OCI-LY3 (cell line): ENCODE measurements around the gene MAPK12.

Experiments used
- H2AFZ ChIP-seq: fragments of 200-600, 300-600 bp; shearing (Covaris generic); 2 replicates; pipeline ENCODE4 v1.6.0; 2014; ENCODE audit warnings: antibody characterized with exemption, low read depth, low read length
- H3K27ac ChIP-seq: fragments of 200-600, 300-600 bp; sonication (generic); 2 replicates; pipeline ENCODE4 v1.5.1; 2014; ENCODE audit warnings: mild to moderate bottlenecking, low read length, moderate library complexity, mixed read lengths
- H3K27me3 ChIP-seq: fragments of 200-600, 300-600 bp; sonication (generic); 2 replicates; pipeline ENCODE4 v1.6.1; 2014; ENCODE audit warnings: low read depth, low read length, mixed read lengths
- H3K36me3 ChIP-seq: fragments of 200-600, 300-600 bp; sonication (generic); replicated peaks from 2 replicates; pipeline ENCODE3; 2014; ENCODE audit warnings: low read depth, low read length, mixed read lengths
- H3K4me1 ChIP-seq: fragments of 300-600, 200-600 bp; sonication (generic); 2 replicates; pipeline ENCODE4 v1.6.1; 2014; ENCODE audit warnings: low read length, mixed read lengths
- H3K4me2 ChIP-seq: fragments of 200-600, 300-600 bp; sonication (generic); 2 replicates; pipeline ENCODE4 v1.6.1; 2014; ENCODE audit warnings: low read length, mixed read lengths
- H3K4me3 ChIP-seq: fragments of 300-600, 200-600 bp; sonication (generic); 2 replicates; pipeline ENCODE4 v1.5.1; 2014; ENCODE audit warnings: antibody characterized with exemption, mild to moderate bottlenecking, low read length, moderate library complexity
- H3K79me2 ChIP-seq: fragments of 300-600, 200-600 bp; shearing (Covaris generic); 2 replicates; pipeline ENCODE4 v1.6.1; 2014; ENCODE audit warnings: mild to moderate bottlenecking, low read length, mixed read lengths
- H3K9ac ChIP-seq: fragments of 300-600, 200-600 bp; shearing (Covaris generic); 2 replicates; pipeline ENCODE4 v1.6.0; 2014; ENCODE audit warnings: mild to moderate bottlenecking, low read length, moderate library complexity
- H3K9me3 ChIP-seq: fragments of 200-600, 300-600 bp; shearing (Covaris generic); 2 replicates; pipeline ENCODE4 v1.6.1; 2014; ENCODE audit warnings: low read length, mixed read lengths; ENCODE audit not compliant: insufficient read depth
- H4K20me1 ChIP-seq: fragments of 200-600, 300-600 bp; sonication (generic); 2 replicates; pipeline ENCODE4 v1.6.1; 2016; ENCODE audit warnings: low read length, mixed read lengths; ENCODE audit not compliant: insufficient read depth
- EZH2phosphoT487 ChIP-seq: fragments of 200-600 bp; shearing (Covaris generic); IDR thresholded peaks from 2 replicates; pipeline ENCODE4 v1.6.1; 2018; ENCODE audit warnings: antibody characterized with exemption, mixed run types, low read depth
- TF ChIP-seq, protein P1 (sequence below): fragments of 200-600, 300-600 bp; sonication (generic); IDR thresholded peaks from 2 replicates; pipeline ENCODE4 v1.5.1; 2014; ENCODE audit warnings: antibody characterized with exemption, low read length, low read depth

The MAPK12 gene

DNA sequence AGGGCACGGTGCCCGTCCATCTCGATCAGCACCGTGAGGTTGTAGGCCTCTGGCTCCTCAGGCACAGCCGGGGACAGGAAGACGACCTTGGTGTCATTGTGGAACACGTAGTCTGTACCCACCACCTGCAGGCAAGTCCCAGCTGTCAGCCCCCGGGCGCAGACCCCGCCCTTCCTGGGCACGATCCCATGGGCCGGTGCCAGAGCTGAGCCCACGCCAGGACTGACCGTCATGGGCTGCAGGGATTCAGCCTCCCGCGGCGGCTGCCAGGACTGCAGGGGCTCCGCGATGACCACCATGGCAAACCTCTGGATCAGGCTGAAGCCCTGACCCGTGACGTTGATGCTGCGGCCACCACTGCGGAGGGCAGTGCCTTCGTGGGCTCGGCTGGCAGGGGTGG, 20.5 kb upstream of the MAPK12 start:
- Histone ChIP-seq H3K36me3 (peaks cover 3% of the 10 kb centered on the region), H3K9ac (no peak overlapping the region), H3K9me3 (no peaks in the 10 kb centered on the region), H3K4me2 (no peak overlapping the region), H2AFZ (no peak overlapping the region), H4K20me1 (no peaks in the 10 kb centered on the region), H3K4me1 (no peaks in the 10 kb centered on the region), H3K27ac (no peak overlapping the region), H3K27me3 (no peaks in the 10 kb centered on the region), H3K79me2 (no peaks in the 10 kb centered on the region), H3K4me3 (no peak overlapping the region)
- no peak for TF ChIP-seq EZH2phosphoT487
- TF ChIP-seq, protein P1, sequence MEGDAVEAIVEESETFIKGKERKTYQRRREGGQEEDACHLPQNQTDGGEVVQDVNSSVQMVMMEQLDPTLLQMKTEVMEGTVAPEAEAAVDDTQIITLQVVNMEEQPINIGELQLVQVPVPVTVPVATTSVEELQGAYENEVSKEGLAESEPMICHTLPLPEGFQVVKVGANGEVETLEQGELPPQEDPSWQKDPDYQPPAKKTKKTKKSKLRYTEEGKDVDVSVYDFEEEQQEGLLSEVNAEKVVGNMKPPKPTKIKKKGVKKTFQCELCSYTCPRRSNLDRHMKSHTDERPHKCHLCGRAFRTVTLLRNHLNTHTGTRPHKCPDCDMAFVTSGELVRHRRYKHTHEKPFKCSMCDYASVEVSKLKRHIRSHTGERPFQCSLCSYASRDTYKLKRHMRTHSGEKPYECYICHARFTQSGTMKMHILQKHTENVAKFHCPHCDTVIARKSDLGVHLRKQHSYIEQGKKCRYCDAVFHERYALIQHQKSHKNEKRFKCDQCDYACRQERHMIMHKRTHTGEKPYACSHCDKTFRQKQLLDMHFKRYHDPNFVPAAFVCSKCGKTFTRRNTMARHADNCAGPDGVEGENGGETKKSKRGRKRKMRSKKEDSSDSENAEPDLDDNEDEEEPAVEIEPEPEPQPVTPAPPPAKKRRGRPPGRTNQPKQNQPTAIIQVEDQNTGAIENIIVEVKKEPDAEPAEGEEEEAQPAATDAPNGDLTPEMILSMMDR = no peak

DNA sequence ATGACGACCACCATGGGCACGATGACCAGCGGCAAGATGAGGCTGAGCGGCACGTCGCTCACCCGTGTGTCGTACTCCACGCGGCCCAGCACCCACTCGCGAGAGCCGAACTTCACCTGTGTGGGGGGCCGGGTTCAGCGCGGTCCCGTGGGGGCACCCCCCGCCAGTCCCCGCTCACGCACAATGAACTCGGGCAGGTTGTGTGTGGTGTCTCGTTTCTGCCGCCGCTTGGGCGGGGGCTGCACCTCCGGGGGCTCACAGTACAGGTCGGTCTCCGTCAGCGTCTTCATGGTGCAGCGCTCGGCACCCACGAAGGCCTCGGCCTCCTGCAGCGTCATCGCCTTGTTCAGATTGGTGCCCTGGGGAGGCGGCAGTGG, 19.9 kb upstream of the MAPK12 start:
- Histone ChIP-seq H3K9me3 (no peaks in the 10 kb centered on the region), H3K4me2 (no peak overlapping the region), H4K20me1 (0 out of 2 replicates have a peak, but pooled peaks cover 2% of the 10 kb centered on the region), H2AFZ (no peak overlapping the region), H3K9ac (no peak overlapping the region), H3K4me3 (no peak overlapping the region), H3K27ac (no peak overlapping the region), H3K4me1 (0 out of 2 replicates have a peak, but pooled peaks cover 4% of the 10 kb centered on the region), H3K27me3 (no peaks in the 10 kb centered on the region), H3K79me2 (no peaks in the 10 kb centered on the region), H3K36me3 (peaks cover 6% of the 10 kb centered on the region)
- TF ChIP-seq, protein P1 = no peak
- TF ChIP-seq EZH2phosphoT487 = no peak

DNA sequence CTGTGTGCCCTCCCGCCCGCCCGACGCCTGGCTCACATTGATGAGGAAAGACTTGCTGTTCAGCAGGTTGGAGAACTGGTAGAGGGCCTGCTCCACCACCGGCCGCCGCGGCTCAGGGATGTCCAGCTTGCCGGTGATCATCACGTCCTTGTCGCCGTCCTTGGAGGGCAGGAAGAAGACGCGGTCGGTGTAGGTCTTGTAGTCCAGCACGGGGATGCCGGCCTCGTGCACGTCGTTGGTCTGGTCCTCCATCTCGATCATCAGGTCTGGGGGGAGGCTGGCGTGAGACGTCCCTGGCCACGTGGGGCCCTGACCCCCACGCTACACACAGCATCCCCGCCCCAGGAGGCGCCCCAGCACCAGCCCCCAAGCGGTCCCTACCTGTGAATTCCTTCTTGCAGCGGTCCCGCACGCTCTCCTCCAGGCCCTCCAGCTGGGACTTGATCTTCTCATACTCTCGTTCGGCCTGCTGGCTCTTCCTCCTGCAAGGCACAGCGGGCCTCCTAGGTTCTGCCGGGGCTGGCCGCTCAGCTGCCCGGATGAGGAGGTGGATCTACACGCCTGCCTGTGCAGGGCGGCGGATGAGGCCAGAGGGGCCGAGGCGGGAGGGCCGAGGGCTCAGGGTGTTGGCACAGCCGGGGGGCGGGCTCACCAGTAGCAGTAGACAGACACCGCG, 19.4 kb upstream of the MAPK12 start:
- H4K20me1 ChIP-seq = peaks cover 3% of the 10 kb centered on the region; the same call in 1 of the 2 replicates

DNA sequence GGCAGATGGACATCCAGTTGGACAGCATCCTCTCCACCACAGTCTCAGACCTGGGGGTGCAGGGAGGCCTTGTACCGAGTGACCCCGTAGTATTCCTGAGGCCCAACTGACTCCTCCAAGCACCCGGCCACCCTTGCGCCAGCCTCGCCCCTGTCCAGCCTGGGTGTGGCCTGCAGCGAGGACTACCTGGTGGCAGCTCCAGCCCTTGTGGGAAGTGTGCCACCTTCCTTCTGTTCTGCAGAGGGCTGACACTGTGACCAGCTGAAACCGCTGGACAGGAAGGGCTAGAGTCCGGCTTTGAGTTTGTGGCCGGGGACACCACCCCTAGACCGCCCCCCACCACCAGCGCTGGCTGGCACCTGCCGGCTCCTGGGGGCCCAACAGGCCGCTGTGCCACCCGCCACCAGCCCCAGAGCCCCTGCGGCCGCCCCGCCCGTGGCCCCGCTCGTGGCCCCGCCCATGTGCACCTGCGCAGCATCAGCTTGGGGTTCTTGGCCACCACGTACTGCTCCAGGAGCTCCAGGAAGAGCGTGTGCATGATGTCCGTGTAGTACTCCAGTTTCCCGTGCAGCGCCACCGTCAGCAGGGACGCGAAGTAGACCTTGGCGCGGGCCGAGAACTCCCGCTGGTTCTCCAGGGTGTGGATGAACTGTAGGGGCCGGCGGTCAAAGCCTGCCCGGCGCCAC, 18.7 kb upstream of the MAPK12 start:
- no peak for TF ChIP-seq EZH2phosphoT487
- TF ChIP-seq, protein P1 = no peak
- Histone ChIP-seq H3K4me2 (no peak overlapping the region), H3K9ac (no peak overlapping the region), H4K20me1 (peaks cover 6% of the 10 kb centered on the region; the same call in 1 of the 2 replicates), H2AFZ (no peak overlapping the region), H3K9me3 (no peaks in the 10 kb centered on the region), H3K27me3 (no peaks in the 10 kb centered on the region), H3K27ac (no peak overlapping the region), H3K4me3 (no peak overlapping the region), H3K36me3 (peaks cover 11% of the 10 kb centered on the region), H3K4me1 (0 out of 2 replicates have a peak, but pooled peaks cover 5% of the 10 kb centered on the region), H3K79me2 (no peaks in the 10 kb centered on the region)

More for the DNA sequence above, 19.4 kb upstream of the MAPK12 start:
- peaks cover 6% of the 10 kb centered on the region for H3K36me3 ChIP-seq
- no peak overlapping the region for H3K27ac ChIP-seq
- no peak overlapping the region for H2AFZ ChIP-seq
- no peaks in the 10 kb centered on the region for H3K79me2 ChIP-seq
- H3K9me3 ChIP-seq = no peaks in the 10 kb centered on the region
- H3K4me3 ChIP-seq = no peak overlapping the region
- 0 out of 2 replicates have a peak, but pooled peaks cover 5% of the 10 kb centered on the region for H3K4me1 ChIP-seq
- H3K9ac ChIP-seq = no peak overlapping the region
- TF ChIP-seq EZH2phosphoT487 = no peak
- TF ChIP-seq, protein P1 = no peak
- H3K4me2 ChIP-seq = no peak overlapping the region
- no peaks in the 10 kb centered on the region for H3K27me3 ChIP-seq
